MM.1S (cell line): ENCODE results near the gene PGM1.

Source experiments
- CTCF ChIP-seq: fragments of 300-600 bp; sonication (generic); IDR thresholded peaks from 2 replicates; pipeline ENCODE4 v1.5.1; 2016; ENCODE audit warnings: antibody characterized with exemption, low read length, mixed read lengths
- EZH2 ChIP-seq: fragments of 300-600 bp; sonication (generic); optimal IDR thresholded peaks from 2 replicates; pipeline ENCODE3; 2017; ENCODE audit warnings: low read depth, mild to moderate bottlenecking, antibody characterized with exemption, low read length, mixed read lengths

GRCh38 chr1:63665824-63666223 lies 72.6 kb downstream of the PGM1 start:
- TF ChIP-seq EZH2 (no peak), CTCF (no peak)
